Breast epithelium (tissue), 3 donors: ENCODE data around the gene KIF26B.

Experiments used
- CTCF ChIP-seq, 3 donors: fragments of 450-650 bp; IDR thresholded peaks; one replicate each; pipeline ENCODE4 v1.5.1; 2016 to 2017; ENCODE audit warnings: antibody characterized with exemption in 3 of 3, mild to moderate bottlenecking in 3 of 3, moderate library complexity in 3 of 3
- POLR2A ChIP-seq: fragments of 450-650 bp; IDR thresholded peaks from one replicate; pipeline ENCODE4 v1.6.1; 2016; ENCODE audit warnings: antibody characterized with exemption, mild to moderate bottlenecking, moderate library complexity

- TF ChIP-seq POLR2A = no peak
- no peak for TF ChIP-seq CTCF (IDR thresholded peaks at IDR 0.05)
These were observed 467.7 kb downstream of the KIF26B start for GRCh38 chr1:245622332-245623014.
